ENCODE results near the gene ACADS. TPM values are rescaled to one million over a fixed set of nuclear protein-coding genes. Genes with fewer than 3 reads are reported as not detected.

The ACADS gene
- total and polyA plus RNA-seq, 8 donors: 16.5 to 313 (median 38.7) TPM

GRCh38 chr12:120738252-120739030 lies 12.8 kb downstream of the ACADS start:
- H3K9me3 ChIP-seq: no peaks in the 10 kb centered on the region
- H3K36me3 ChIP-seq: peaks cover 0 to 58% (median 40%) of the 10 kb centered on the region in 4 donors
- H3K4me3 ChIP-seq: no peak overlapping the region
- WGBS, 5 donors: 88 to 93% (median 89%) methylated on average over 24 to 31 of the region's 31 CpGs
- no peaks in the 10 kb centered on the region for H3K27me3 ChIP-seq
- intact Hi-C loops (cut with DNase I; ENCODE audit: low total_unique reads): no loop called here
- TF ChIP-seq, protein P1, sequence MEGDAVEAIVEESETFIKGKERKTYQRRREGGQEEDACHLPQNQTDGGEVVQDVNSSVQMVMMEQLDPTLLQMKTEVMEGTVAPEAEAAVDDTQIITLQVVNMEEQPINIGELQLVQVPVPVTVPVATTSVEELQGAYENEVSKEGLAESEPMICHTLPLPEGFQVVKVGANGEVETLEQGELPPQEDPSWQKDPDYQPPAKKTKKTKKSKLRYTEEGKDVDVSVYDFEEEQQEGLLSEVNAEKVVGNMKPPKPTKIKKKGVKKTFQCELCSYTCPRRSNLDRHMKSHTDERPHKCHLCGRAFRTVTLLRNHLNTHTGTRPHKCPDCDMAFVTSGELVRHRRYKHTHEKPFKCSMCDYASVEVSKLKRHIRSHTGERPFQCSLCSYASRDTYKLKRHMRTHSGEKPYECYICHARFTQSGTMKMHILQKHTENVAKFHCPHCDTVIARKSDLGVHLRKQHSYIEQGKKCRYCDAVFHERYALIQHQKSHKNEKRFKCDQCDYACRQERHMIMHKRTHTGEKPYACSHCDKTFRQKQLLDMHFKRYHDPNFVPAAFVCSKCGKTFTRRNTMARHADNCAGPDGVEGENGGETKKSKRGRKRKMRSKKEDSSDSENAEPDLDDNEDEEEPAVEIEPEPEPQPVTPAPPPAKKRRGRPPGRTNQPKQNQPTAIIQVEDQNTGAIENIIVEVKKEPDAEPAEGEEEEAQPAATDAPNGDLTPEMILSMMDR (IDR thresholded peaks at IDR 0.05): no peak
- TF ChIP-seq POLR2AphosphoS5 (IDR thresholded peaks at IDR 0.05): no peak
- TF ChIP-seq EP300 (IDR thresholded peaks at IDR 0.05): no peak
- no peak for TF ChIP-seq POLR2A (IDR thresholded peaks at IDR 0.05)
- no peak overlapping the region for H3K27ac ChIP-seq
- H3K4me1 ChIP-seq: no peaks in the 10 kb centered on the region
- DNase-seq: no peak

- no peak for TF ChIP-seq POLR2A (IDR thresholded peaks at IDR 0.05)
- TF ChIP-seq EP300 (IDR thresholded peaks at IDR 0.05): no peak
- no peak for TF ChIP-seq POLR2AphosphoS5 (IDR thresholded peaks at IDR 0.05)
- TF ChIP-seq, protein P1 (IDR thresholded peaks at IDR 0.05): no peak
- Histone ChIP-seq H3K4me1 (no peaks in the 10 kb centered on the region), H3K9me3 (no peaks in the 10 kb centered on the region), H3K36me3 (peaks cover 0 to 52% (median 40%) of the 10 kb centered on the region in 4 donors), H3K27ac (no peak overlapping the region), H3K27me3 (no peaks in the 10 kb centered on the region), H3K4me3 (no peak overlapping the region)
- intact Hi-C loops (cut with DNase I; ENCODE audit: low total_unique reads): no loop called here
- 92 to 95% (median 94%) methylated on average over 30 to 38 of the region's 38 CpGs for WGBS, 5 donors
- no peak for DNase-seq
Observed at GRCh38 chr12:120739031-120739762, 13.6 kb downstream of the ACADS start.

DNA sequence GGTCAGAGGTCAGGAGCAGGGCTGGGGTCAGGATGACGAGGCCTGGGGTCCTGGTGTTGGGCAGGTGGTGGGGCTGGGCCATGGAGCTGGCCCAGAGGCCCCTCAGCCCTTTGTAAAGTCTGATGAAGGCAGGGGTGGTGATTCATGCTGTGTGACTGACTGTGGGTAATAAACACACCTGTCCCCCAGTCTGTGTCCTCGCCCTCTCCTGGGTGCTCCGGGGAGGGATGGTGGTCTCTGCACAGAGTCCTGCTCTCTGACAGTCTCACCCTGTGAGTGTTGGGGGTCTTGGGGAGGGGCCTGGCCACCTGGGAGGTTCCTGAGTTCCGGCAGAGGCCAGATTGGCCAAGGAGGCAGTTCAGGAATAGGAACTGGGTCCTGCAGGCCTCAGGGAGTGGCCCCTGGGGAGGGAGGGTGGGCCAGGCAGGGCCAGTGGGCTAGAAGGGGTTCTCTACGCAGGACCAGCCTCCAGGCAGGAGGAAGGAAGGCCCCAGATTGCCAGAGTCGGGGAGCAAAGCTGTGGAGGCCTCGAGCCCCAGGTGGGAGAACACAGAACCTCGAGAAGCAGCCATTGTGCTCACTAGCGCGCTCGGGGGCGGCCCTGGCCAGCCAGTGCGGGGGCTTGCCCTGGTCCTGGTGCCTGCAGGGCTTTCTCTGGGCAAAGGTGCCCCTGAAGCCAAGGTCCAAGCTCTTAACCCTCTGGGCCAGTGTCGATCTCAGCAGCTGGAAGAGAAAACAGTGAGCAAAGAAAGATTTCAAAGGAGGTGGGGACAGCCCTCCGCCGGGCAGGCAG lies 14.4 kb downstream of the ACADS start:
- WGBS, 5 donors: 78 to 90% (median 86%) methylated on average over 13 to 16 of the region's 16 CpGs

More for the DNA sequence above, 14.4 kb downstream of the ACADS start:
- Histone ChIP-seq H3K4me1 (no peaks in the 10 kb centered on the region), H3K9me3 (no peaks in the 10 kb centered on the region), H3K27me3 (no peaks in the 10 kb centered on the region), H3K36me3 (peaks cover 0 to 46% (median 40%) of the 10 kb centered on the region in 4 donors), H3K4me3 (no peak overlapping the region), H3K27ac (no peak overlapping the region)
- DNase-seq: no peak
- TF ChIP-seq POLR2AphosphoS5 (IDR thresholded peaks at IDR 0.05) (no peak), EP300 (IDR thresholded peaks at IDR 0.05) (no peak), POLR2A (IDR thresholded peaks at IDR 0.05) (no peak)
- TF ChIP-seq, protein P1 (IDR thresholded peaks at IDR 0.05): no peak
- intact Hi-C loops (cut with DNase I; ENCODE audit: low total_unique reads): no loop called here

Data from stomach (tissue), 9 donors.